ENCODE results near the gene PRPS1.
"Not testable (repeated sequence)": the region's sequence is repeated elsewhere in the genome, so short reads cannot be mapped to it uniquely, and the experiment has no call there.

PRPS1 gene

DNA sequence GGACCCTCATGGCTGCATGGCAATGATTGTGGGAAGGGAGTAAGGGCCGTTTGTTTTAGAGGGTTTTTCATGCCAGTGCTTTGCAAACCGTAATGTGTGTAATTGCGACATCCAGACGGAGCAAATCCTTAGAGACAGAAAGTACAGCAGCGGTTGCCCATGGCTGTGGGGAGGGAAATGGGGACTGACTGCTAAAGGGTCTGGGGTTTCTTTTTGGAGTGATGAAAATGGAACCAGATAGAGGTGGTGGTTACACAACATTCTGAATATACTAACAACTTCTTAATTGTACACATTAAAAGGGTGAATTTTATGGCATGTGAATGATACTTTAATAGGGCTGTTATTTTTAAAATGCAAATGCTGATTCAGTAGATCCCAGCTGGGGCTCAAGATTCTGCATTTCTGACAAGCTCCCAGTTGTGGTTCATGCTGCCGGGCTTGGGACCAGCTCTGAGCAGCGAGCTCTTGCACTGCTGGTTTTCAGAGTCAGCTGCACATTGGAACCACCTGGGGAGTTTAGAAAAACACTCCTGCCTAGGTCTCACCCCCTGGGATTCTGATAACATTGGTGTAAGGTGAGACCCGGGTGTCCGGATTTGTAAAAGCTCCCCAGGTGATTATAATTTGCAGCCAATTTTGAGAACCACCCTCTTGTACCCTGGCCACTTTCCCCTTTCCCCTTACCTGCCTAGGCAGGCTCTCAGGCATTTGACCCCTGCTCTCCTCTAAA is 47.7 kb downstream of the PRPS1 start:
- no peak for DNase-seq

DNA sequence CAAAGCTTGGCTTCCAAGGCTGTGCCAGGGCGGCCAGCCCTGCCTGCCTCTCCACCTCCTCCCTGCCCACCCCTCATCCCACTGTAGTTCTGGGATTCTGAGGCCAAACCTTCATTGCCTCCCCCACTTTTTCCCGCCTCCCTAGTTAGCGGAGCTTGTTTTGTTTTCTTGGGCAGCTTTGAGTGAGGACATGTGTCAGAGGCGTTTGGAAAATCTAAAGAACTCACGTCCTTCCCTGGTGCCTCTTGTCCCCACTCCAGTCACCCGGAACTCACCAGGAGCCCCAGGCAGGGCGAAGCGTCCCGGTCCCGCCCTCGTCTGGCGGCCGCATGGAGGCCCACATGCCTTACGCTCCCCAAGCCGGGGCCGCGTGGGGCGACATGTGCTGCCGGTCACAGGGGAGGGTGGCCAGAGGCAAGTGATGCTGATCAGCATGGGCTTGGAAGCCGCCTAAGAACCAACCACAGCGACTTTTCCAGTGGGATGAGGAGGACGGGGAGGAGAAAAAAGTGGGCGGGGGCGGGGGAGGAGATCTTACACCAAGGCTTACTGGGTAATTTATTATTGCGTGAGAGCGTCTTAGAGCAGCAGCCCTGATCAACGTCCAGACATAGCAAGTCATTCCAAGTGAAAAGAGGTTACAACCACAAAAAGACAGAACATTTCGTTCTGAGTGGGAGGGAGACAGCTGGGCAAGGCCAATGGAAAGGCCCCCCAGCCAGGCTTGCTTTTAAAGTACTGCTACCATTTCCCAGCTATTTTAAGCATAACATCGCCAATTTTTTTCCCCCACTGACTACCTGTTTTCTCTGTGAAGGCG is 48.5 kb downstream of the PRPS1 start:
- peak; percentile 4 for DNase-seq

DNA sequence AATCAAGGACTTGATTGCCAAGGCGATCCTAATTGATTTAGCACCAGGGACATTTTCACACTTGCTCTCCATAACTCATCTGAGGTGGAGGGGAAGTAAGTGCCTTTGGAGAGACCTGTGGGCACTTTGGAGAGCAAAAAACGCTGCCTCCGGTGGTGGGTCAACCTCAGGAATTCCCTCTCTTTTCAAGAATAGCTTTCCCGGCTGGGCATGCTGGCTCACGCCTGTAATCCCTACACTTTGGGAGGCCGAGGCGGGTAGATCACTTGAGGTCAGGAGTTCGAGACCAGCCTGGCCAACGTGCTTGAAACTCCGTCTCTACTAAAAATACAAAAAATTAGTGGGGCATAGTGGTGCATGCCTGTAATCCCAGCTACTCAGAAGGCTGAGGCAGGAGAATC is 49.2 kb downstream of the PRPS1 start:
- DNase-seq = no peak

DNA sequence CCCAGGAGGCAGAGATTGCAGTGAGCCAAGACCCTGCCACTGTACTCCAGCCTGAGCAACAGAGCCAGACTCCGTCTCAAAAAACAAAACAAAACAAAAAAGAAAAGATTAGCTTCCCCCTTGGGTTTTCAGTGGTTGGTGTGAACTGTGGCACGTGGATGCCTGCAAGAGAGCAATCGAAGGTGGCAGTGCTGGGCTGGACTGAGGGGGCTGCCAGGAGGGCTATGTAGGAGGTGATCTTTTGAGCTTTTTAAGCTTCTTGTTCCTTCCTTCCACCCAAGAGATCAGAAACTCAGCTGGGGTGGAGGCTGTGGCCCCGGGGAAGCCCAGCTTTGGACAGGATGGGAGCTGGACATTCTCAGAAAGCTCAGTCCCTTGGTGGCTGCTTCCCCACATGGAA is 49.6 kb downstream of the PRPS1 start:
- no peak for DNase-seq

DNA sequence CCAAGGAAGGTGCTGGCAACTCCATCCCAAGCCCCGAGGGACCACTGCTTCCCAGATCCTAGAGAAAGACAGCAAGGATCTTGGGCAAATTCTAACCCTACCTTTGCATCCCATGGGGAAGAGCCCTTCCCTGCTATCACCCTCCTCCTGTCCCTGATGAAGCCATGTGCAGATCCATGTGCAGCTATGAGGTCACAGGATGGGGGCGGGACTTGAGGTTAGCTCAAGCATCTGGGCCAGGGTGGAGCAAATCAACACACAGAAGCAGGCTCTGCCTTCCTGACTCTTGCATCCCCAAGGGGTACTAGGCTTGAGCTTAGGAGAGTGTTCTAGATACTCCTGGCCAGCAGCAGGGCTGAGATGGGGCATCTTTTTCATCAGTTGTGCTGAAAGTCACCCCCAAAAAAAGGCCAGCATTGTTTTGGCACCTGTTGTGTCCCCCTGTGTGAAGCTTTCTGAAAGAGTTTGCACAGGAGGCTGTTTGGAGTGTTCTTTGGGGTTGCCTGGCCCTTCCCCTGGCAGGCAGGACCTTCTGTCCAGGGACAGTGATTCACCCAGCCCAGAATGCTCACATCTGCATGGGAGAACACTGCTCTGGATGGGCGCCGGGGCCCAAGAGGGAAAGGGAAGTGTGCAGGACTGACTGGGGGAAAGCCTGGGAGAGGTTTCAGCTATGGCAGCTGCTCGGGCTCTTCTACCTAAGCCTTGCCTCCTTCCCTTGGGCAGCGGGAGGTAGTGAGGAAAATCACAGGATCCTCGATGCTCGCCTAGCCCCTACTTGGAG is 50.8 kb downstream of the PRPS1 start:
- DNase-seq = no peak

DNA sequence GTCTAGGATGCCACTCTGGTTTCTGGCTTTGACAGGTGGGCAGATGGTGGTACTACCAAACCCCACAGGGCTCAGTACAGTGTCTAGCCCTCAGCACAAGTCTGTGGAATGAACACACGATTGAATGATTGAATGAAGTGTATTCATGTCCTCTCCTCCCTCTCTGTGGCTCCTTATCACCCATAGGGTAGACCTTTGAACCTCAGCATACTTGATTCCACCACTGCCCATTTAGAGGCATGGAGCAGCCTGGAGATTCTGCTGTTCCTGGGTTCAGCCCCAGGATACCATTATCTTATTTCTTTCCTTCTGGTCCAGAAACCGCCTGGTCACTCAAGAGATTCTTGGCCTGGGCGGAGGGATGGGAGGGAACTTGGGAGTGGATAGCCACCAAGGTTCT is 53.9 kb downstream of the PRPS1 start:
- no peak for DNase-seq

DNA sequence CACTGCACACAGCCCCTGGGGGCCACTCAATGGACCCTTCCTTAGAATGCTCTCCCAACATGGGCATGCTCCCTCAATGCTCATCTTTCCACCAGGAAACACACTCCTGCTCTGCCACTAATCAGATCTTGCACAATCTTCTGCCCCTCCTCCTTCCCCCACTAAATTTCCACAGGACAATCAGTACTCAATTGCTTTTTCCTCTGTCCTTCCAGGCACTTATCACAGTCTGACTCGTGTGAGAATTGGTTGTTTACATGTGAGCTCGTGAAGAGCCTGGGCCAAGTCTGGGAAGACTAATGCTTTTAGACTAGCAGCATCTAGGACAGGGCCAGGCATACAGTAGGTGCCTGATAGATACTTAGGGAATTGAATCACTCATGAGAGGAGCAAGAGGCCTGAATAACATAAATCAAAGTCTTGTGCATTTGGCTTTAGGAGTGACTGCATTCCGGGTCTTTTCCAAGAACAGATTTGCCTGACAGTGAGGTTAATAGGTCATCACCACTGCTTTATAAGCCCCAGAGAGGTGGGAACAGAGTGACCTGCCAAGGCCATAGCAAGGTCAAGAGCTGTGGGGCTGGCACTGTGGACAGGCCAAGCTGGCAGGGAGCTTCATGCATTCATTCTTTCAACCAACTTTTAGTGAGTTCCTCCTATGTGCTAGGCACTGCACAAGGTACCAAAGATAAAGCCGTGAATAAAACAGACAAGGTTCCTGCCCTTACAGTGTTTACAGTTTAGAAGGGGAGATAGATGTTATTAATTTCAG is 55.0 kb downstream of the PRPS1 start:
- no peak for DNase-seq

DNA sequence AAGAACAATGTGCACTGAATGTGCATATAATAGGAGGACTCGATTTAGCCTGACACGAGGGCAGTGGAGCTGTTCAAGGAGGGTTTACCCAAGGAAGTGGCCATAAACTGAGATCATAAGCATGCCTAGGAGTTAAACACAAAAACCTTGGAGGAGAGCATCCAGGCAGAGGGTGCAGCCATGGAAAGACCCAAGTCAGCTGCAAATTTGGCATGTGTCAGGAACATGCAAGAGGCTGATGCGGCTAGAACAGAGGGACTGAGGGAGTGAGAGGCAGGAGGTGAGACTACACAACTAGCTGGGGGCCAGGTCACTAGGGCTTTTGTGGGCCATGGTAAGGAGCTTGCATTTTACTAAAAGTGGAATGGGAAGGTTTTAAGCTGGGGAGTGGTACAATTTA is 55.6 kb downstream of the PRPS1 start:
- DNase-seq = no peak

DNA sequence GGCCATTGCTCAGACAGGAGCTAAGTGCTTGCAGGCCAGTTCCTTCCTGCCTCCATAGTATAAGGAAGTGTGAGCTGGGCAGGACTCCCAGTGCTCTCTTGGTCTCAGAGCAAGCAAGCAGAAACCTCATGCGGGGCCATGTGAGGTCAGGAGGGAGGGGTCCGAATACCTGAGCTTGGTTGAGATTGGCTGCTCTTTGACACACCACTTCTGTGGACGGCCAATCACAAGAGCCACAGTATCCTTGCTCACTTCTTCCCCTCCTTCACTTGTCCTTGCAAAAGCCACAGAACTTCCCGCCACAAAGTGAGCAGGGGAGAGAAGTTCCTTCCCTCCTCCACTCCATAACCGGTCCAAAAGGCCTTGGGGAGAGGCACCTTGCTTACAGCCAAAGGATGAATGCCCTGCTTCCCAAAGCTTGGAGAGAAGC is 56.7 kb downstream of the PRPS1 start:
- no peak for DNase-seq

DNA sequence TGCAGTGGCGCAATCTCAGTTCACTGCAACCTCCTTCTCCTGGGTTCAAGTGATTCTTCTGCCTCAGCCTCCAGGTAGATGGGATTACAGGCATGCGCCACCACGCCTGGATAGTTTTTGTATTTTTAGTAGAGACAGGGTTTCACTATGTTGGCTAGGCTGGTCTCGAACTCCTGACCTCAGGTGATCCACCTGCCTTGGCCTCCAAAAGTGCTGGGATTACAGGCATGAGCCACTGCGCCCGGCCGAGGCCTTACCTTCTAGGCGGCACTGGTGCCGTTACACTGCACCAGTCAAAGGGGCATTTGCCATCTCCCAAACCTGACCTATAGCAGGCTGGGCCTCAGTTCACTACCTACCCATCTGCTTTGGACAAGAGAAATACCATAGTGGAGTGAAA is 57.3 kb downstream of the PRPS1 start:
- DNase-seq = not testable (repeated sequence)

DNA sequence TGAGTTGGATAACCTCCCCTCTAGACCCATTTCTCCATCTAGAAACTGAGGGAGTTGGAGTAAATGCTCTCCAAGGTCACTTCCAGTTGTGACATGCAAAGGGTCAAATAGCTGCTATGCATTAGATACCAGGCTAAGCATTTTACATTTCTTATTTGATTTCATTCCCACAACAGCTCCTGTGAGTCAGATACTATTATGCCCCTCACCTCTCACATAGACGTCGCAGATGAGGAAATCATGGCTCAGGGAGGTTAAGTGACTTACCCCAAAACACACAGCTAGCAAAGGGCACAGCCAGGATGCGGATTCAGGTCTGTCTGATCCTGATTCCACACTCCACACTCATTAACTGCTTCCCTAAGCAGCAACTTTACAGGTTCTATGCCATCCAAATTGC is 57.7 kb downstream of the PRPS1 start:
- DNase-seq = no peak

DNA sequence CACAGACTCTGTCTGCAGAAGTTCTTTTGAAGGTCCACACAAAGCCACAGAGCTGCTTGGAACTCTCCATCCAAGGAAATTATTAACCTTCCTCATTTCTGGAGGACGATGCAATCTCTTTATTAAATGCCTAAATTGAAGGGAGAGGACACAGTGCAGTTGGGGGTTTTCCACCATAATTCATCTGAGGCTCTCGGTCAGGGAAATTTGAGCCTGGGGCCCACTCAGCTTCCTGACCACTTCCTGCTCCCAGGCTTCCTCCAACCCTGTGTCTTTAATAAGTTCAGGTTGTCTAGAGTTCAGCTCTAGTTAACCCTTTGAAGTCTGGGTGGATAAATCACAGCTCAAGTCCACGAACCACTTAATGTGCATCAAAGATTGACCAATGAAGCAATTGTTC is 58.5 kb downstream of the PRPS1 start:
- DNase-seq = no peak

DNA sequence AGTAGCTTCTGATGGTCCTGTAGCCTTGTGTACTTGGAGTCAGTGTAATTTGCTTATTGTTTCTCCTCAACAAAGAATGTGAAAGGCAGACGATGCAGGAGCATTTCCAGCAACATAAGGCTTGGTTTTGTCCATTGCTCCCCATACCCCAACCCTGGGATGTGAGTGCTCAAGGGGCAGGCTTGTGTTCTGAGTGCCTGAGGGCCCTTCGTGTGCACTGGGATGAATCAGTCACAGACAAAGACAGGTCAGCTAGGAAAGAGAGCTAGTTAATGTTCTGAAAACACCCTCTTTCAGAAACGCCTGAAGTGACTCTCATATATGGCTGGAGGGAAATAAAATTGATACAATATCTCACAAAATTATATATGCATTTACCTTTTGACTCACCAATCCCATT is 59.1 kb downstream of the PRPS1 start:
- DNase-seq = no peak

DNA sequence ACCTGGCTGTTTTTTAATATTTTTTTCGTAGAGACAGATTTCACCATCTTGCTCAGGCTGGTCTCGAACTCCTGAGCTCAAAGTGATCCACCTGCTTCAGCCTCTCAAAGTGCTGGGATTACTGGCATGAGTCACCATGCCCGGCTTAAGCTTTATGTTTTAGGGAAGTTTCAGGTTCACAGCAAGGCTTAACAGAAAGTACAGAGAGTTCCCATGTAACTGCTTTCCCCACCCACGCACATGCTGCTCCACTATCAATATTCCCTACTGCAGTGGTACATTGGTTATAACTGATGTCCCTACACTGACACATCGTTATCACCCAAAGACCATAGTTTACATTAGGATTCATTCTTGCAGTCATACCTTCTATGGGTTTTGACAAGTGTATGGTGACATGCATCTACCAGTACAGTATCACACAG is 62.7 kb downstream of the PRPS1 start:
- no peak for DNase-seq

DNA sequence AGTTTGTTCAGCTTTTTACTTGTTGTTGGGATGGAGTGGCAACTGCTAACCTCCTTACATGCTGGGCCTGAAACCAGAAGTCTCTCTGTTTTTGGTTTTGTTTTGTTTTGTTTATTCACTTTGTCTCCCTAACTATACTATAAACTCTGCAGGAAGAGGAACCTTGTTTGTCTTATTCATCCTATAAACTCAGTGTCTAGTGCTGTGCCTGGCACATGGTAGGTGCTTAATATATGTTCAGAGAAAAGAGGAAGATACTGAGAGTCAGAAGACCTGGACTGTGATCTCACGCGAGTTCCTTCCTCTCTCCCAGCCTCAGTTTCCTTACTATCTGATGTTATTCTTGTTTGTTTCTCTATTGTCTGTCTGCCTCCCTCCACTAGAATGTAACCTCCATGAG is 71.3 kb downstream of the PRPS1 start:
- no peak for DNase-seq

DNA sequence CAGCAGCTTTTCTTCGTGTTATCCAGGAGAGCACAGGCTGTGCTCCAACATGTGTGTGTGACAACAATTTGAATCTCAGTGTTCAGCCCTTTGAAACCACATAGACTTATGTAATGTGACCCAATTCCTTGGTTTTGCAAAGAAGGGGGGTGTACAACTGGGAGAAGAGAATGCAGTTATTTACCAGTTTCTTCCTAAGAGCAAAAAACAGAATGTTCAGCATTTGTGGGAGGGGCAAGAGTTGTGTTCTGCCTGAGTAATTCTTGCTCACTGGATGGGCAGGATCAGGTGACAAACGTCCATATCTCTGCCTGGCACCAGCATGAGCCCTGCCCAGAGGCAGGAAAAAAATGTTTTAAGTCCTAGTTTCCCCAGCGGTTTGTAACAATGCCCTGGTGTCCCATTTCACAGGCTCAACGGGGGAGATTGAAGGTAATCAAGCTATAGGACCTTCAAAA is 72.0 kb downstream of the PRPS1 start:
- no peak for DNase-seq
